Fibroblast of lung (primary cell): Measurements from ENCODE around the gene SLMAP.

Experiments used
- CTCF ChIP-seq, 2 donors: IDR thresholded peaks in 1 of 2; conservative IDR thresholded peaks in 1 of 2; 1 replicate in 1 of 2; 2 replicates in 1 of 2; pipeline ENCODE4 v1.5.1; 2011 to 2012; ENCODE audit warnings: low read length in 2 of 2, control low read depth in 1 of 2, inconsistent platforms in 1 of 2, low read depth in 1 of 2, mild to moderate bottlenecking in 1 of 2
- EZH2 ChIP-seq: IDR thresholded peaks from 2 replicates; pipeline ENCODE4 v1.5.1; 2012; ENCODE audit warnings: low read length, control low read depth, mild to moderate bottlenecking; ENCODE audit errors: missing control alignments

DNA sequence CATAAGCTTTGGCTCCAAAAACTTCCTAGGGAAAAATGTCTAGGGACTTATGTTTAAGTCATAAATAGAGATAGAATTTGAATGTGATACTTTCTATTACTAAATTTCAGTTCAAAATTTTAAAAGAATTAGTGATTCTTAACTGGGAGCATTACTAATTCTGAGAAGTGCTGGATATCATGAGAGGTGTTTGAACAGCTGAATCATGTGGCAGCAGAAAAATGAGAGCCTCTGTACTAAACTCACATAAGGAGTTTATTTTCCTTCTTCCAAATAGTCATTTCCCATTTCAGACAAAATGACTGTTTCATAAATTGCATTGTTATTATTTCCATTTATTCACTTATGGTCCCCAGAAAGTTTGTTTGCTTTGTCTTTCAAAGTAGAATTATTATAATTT lies 62.7 kb downstream of the SLMAP start:
- TF ChIP-seq EZH2 (no peak), CTCF (conservative IDR thresholded peaks at IDR 0.05 in 1 of 2, IDR thresholded peaks at IDR 0.05 in 1 of 2; ENCODE audit: low read depth in 1 of 2, low read length in 2 of 2) (no peak)
